NOMO-1 treated with DMSO at 0.1 percent for 48 hours (cell line): ENCODE data around the gene PRG3.
"Not testable (repeated sequence)": the region's sequence is repeated elsewhere in the genome, so short reads cannot be mapped to it uniquely, and the experiment has no call there.

ENCODE experiments used
- DNase-seq: peaks from one replicate; lab custom pipeline; 2025; ENCODE audit not compliant: unreplicated experiment; lab: John Stamatoyannopoulos, UW

PRG3 gene

GRCh38 chr11:57361420-57361819, 19.5 kb downstream of the PRG3 start:
- not testable (repeated sequence) for DNase-seq

DNA sequence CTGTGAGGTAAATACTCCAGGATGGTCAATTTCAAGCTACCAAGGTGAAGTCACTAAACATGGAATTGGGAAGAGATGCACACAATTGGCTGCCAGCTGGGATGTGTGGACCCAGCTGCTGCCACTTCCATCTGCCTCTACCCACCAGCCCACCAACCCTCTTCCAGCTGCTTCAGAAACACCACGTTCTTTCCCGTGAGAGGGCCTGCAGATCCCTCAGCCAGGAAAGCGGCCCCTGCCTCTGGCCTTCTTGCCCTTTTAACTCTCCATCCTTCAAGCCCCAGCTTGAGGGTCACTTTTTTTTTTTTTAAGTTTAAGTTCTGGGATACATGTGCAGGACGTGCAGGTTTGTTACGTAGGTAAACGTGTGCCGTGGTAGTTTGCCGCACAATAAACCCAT, 20.0 kb downstream of the PRG3 start:
- no peak for DNase-seq

DNA sequence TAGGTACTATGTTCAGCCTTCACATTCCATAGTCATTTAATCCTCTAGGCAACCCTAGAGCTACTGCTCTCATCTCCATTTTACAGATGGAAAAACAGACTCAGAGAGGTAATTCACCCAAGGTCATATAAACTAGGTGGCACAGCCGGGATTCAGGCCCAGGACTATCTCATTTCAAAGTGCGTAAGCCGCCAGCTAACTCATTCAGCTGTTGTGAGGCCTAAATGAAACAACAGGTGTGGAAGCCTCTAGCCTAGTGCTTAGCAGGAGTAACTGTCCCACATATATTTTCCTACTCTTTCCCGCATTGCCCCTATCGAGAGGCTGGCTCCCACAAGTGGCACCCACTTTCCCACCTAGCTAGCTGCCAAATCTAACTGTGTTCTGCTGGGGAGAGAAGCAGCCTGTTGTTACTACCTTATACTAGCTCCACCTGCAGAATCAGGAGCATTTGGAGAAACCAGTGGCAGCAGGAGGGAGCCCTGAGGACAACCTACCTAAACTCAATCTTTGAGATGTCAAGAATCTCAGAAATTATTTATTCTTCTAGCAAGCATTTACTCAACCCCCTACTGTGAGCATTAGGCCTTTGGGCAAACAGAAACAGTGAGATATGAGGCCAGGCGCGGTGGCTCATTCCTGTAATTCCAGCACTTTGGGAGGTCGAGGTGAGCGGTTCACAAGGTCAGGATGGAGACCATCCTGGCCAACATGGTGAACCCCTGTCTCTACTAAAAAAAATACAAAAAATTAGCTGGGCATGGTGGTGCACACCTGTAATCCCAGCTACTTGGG, 20.9 kb downstream of the PRG3 start:
- no peak for DNase-seq

DNA sequence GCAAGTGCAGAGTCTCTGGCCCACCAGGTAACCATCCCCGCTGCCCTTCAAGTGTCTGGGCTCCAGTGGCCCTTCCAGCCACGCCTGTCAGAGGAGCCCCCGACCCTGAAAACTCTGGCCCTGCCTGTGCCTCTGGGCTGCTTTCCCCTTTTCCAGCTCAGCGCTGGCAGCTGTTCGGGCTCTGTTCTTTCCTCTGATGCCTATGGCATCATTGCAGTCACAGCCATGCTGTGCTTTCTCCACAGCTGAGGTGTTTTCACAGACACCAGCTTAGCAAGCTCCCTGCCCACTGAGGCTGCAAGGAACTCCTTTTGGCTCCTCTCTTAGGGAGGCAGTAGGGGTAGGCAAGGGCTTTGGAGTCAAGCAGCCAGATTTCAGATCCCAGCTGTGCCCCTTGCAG, 21.6 kb downstream of the PRG3 start:
- no peak for DNase-seq

DNA sequence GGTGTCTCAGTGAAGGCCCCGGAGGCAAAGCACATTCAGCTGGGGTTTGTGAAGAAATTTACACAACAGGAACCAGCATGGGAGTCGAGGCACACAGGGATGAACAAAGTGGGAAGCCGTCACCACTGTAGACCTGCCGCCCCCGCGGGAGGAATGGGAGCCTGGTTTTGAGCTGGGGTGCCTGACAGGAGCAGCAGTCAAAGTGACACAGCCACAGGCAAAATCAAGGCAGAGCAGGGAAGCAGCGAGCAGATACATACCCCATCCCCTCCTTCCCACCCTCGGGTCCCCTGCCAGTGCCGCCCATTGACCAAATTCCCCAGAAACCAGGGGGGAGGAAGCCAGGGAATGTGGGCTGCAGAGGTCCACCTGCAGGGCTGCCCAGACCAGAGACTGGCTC, 22.0 kb downstream of the PRG3 start:
- no peak for DNase-seq

DNA sequence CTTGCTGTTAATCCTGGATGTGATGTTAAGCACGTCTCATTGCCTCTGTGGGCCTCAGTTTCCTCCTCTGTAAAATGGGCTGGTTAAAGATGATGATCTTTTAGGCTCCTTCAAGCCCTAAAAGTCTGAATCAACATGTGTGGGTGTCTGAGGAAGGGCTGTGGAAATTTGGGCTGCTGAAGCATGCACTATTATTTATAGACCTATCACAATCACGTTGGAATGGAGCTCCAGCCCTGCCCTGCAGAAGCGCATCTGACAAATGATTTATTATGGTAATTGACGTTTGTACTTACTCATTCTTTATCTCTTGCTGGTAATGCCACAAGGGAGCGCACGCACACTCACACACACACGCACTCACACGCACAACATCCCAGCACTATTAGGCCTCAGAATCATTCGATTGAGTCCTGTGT, 22.4 kb downstream of the PRG3 start:
- DNase-seq, result no peak

DNA sequence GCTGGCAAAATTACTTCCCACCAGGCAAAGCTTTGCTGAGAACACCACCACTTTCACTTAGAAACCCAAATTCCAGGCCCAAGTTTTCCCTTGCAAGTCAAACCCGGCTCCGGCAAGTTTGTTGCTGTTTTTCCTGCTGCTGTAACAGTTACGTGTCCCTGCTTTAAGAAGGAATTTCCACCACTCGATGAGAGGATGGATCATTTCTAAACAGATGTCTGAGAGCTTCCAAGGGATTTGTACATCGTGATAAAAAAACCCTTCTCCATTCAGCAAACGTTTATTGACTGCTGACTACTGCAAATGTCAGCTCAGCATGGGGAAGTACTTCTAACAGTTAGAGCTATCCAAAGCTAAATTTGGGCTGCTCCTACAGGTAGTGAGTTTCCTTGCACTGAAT, 23.1 kb downstream of the PRG3 start:
- DNase-seq, result no peak

DNA sequence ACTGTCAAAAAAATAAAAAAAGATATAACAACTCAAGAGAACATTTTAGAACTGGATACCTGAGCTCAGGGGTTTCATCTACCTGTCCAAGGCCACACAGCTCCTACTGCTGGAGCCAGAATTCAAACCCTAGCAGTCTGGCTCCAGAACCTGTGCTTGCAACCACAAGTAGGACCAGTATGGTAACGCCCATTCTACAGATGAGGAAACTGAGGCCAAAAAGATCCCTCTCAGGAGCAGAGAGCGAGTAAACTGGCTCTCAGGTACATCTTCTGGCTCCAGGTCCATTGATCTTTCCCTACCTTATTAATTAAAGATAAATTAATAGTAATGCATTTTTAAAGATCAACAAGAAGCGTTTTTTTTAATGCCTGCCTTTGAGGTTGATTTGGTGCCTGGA, 23.6 kb downstream of the PRG3 start:
- DNase-seq, result no peak

GRCh38 chr11:57356268-57356667, 24.7 kb downstream of the PRG3 start:
- peak; percentile 60 for DNase-seq

DNA sequence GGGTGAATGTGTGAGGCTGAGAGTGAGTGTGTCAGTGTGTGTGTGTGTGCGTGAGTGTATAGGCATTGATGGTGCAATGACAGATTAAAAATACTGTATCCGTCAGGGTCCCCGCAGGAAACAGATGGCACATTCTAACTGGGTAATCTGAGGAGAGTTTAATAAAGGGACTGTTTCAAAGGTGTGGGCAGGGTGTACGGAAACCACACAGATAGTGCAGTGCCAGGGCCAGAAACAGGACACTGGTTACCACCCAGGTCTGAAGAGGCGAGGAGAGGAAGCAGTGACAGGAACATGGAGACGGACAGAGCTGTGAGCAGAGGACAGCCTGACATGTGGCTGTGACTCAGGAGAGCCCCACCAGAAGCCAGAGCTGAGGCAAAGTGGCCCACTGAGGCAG, 26.3 kb downstream of the PRG3 start:
- DNase-seq, result no peak

DNA sequence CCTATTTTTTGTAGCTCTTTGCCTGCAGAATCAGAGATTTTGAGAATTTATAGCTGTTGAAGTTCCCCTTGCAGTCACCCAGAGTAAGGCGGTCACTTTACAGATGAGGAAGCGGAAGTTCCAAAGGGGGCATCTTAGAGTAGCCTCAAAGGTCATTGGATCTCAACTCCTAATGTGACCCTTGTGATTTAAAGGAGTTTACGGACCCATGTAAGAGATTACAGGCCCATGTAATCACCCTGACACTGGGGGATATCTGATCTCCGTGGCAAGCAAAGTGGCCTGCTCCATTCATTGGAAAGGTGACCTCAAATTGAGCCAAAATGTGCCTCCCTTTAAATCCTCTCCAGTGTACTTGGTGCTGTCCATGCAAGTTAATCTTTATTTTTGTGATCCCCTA, 27.1 kb downstream of the PRG3 start:
- peak; percentile 16 for DNase-seq

DNA sequence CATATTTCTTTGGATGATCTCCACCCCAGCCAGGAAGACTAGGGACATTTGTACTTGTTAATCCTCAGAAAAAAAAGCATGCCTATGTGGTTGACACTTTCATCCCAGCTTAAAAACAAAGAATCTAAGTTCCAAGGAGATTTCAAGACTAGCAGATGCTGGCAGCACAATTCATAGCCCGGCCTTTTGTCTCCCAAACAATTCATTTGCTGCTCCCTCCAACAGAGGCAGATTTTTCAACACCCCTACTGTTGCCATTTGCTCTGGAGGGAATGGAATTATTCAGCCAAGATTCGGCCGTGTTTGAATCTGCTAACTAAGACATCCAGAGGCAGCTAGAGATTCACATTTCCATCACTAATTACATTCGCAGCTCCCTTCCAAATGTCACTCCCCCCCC, 27.5 kb downstream of the PRG3 start:
- no peak for DNase-seq

GRCh38 chr11:57353036-57353435, 27.9 kb downstream of the PRG3 start:
- DNase-seq, result no peak

- no peak for DNase-seq
Measured at GRCh38 chr11:57349491-57350274, 31.3 kb downstream of the PRG3 start.

DNA sequence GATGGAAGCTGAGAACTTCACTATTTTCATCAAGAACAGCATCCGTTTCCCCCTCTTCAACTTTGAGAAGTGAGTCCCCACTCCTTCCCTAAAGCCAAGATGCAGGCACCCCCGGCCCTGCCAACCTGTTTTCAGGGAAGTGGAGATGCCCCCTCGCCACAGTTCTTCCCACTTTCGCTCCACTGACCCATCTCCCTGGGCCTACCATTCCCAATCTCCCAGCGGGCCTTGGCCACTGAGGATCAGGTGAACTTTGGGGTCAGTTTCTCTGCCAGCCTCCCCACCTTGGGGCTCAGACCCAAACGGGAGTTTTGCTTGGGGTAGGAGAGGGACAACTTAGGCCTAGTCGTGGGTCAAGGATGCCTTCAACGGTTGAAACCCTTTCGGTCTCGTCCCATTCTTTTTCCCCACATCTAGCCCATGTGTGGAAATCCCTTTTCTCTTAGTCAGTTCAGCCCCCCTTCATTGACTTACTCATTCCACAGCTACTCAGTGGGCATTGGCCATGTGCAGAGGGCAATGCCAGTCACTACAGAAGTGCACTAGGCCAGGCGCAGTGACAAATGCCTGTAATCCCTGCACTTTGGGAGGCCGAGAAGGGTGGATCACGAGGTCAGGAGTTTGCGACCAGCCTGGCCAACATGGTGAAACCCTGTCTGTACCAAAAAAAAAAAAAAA, 32.2 kb downstream of the PRG3 start:
- no peak for DNase-seq

DNA sequence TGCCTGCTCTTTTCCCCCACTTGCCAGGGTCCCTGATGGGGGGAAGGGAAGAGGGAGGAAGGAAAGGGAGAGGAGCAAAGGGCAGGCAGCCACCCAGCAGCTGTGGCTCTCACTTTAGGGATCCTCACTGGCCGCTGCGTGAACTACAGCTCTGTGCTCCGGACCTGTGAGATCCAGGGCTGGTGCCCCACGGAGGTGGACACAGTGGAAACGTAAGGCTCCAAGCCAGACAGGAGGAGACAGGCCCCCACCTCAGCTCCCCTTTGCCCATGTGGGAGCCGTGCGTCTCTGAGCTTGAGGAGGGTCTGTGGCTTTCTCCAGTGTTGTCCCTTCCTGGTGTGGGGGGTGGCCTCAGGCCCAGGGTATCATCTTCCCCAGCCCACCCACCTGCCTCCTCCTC, 32.9 kb downstream of the PRG3 start:
- no peak for DNase-seq

DNA sequence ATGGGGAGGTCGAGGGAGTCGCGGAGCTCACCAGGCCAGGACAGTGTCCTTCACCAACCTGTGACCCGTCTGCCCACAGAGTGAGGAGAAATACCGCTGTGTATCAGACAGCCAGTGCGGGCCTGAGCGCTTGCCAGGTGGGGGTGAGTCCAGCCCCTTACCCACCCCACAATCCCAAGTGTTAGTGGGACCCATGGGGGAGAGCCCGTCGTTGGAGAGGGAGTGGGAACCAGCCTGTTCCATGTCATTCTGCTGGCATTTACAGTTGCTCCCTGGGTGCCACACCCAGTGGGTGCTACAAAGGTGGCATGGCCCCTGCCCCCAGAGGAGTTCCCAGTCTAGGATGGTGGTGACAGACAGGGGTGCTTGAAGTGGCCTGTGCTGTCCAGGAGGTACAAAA, 33.6 kb downstream of the PRG3 start:
- DNase-seq, result no peak

GRCh38 chr11:57345555-57346211, 35.3 kb downstream of the PRG3 start:
- peak; percentile 47 for DNase-seq

DNA sequence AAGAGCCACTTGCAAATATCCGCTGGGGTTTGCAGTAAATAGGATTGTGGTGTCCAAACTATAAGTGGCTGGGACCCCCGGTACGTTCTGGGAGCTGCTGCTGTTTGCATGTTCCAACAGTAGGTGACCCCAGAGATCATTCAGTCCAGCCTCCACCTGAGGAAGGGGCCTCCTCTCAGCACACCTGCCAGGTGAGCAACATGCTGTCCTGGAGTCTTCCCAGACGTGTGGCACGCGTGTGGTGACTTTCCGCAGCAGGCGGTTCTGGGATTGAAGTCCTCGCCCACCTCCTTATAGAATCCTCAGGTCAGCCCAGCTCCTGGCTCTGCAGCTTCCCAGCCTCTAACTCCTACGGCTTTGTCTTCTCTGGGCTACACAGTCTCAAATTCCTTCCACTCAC, 36.1 kb downstream of the PRG3 start:
- no peak for DNase-seq

GRCh38 chr11:57343825-57344224, 37.1 kb downstream of the PRG3 start:
- peak; percentile 71 for DNase-seq

DNA sequence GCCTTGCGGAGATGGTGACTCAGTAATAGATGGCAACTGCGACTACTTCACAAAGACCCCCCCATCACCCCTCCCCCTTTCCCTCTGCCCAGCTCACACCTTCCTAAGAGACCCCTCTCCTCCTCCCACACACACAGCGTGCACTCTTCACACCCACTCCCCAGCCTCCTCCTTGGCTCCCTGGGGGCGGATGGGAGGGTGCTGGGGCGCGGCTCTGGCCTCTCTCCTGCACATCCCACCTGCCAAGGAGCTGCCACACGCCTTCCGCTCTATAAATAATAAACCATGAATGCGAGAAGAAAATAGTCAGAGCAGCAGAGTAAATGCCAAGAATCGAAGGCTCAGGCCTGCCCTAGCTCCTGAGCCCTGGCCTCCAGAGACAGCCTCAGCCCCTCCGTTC, 38.2 kb downstream of the PRG3 start:
- no peak for DNase-seq
